ENCODE data around the gene PACSIN3.
A peak's percentile ranks its signal among the peaks of the same experiment; 100 is the strongest.

- TF ChIP-seq GATAD1 (CRISPR knock-in tag; IDR thresholded peaks at IDR 0.05), result no peak
- no peak for TF ChIP-seq CTCF (CRISPR knock-in tag; IDR thresholded peaks at IDR 0.05)
- peak; percentile 75; the same call in 1 of the 2 replicates for TF ChIP-seq MTA1 (CRISPR knock-in tag; IDR thresholded peaks at IDR 0.05; ENCODE audit: borderline replicate concordance)
- no peak for TF ChIP-seq ZNF296 (CRISPR knock-in tag; conservative IDR thresholded peaks at IDR 0.05)
- TF ChIP-seq GABPB1 (CRISPR knock-in tag; IDR thresholded peaks at IDR 0.05), result no peak
- TF ChIP-seq ZZZ3 (CRISPR knock-in tag; IDR thresholded peaks at IDR 0.05; ENCODE audit: borderline replicate concordance), result no peak
- TF ChIP-seq ETV5 (CRISPR knock-in tag; IDR thresholded peaks at IDR 0.05; ENCODE audit: borderline replicate concordance), result no peak
- no peak for TF ChIP-seq RXRA (CRISPR knock-in tag; IDR thresholded peaks at IDR 0.05)
- no peak for TF ChIP-seq GTF2F1 (IDR thresholded peaks at IDR 0.05; ENCODE audit: low read length)
Observed at GRCh38 chr11:47213950-47214565, 27.8 kb upstream of the PACSIN3 start.
